ENCODE data around the gene SRGAP1. TPM values are rescaled to one million over a fixed set of nuclear protein-coding genes. Genes with fewer than 3 reads are reported as not detected.

Gene SRGAP1
- polyA plus RNA-seq, 1 experiment = 24.9 TPM

DNA sequence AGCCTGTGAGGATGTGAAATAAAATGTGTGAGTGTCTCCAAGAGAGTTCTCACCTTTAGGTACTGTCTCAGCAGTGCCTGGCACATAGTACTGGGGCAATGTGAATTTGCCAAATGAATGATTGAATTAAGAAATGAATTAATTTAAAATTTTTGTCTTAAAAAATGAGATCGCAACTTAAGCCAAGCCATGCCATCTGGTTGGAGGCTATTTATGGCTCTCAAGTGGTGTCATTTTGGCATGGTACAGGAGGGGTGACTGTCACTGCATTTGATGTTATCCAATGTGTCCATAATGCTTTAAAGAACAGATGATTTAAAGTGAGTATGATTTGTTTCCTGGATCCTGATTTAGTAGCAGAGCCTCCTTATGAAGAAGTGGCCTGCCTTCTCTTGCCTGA lies 80.3 kb downstream of the SRGAP1 start:
- TF ChIP-seq, protein P1, sequence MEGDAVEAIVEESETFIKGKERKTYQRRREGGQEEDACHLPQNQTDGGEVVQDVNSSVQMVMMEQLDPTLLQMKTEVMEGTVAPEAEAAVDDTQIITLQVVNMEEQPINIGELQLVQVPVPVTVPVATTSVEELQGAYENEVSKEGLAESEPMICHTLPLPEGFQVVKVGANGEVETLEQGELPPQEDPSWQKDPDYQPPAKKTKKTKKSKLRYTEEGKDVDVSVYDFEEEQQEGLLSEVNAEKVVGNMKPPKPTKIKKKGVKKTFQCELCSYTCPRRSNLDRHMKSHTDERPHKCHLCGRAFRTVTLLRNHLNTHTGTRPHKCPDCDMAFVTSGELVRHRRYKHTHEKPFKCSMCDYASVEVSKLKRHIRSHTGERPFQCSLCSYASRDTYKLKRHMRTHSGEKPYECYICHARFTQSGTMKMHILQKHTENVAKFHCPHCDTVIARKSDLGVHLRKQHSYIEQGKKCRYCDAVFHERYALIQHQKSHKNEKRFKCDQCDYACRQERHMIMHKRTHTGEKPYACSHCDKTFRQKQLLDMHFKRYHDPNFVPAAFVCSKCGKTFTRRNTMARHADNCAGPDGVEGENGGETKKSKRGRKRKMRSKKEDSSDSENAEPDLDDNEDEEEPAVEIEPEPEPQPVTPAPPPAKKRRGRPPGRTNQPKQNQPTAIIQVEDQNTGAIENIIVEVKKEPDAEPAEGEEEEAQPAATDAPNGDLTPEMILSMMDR (IDR thresholded peaks at IDR 0.05; ENCODE audit: low read depth, low read length) = no peak
- ChIA-PET POLR2A (no interaction called here), CTCF (no interaction called here)
- Histone ChIP-seq H3K4me3 (ENCODE audit: low read depth, low read length) (no peak overlapping the region), H3K27ac (ENCODE audit: low read depth, low read length) (no peak overlapping the region), H3K27me3 (ENCODE audit: control insufficient read depth, insufficient read depth, low read length) (no peaks in the 10 kb centered on the region), H3K9me3 (ENCODE audit: control insufficient read depth, insufficient read depth, low read length) (no peaks in the 10 kb centered on the region)
- DNase-seq (ENCODE audit: low read depth, low spot score) = no peak

- no peaks in the 10 kb centered on the region for H3K27me3 ChIP-seq (ENCODE audit: control insufficient read depth, insufficient read depth, low read length)
- ChIA-PET CTCF (no interaction called here), POLR2A (no interaction called here)
- no peaks in the 10 kb centered on the region for H3K9me3 ChIP-seq (ENCODE audit: control insufficient read depth, insufficient read depth, low read length)
- no peak overlapping the region for H3K4me3 ChIP-seq (ENCODE audit: low read depth, low read length)
- no peak overlapping the region for H3K27ac ChIP-seq (ENCODE audit: low read depth, low read length)
- no peak for DNase-seq (ENCODE audit: low read depth, low spot score)
- TF ChIP-seq, protein P1 (IDR thresholded peaks at IDR 0.05; ENCODE audit: low read depth, low read length) = no peak
Measured at GRCh38 chr12:63927511-63927910, 83.0 kb downstream of the SRGAP1 start.

- H3K4me3 ChIP-seq (ENCODE audit: low read depth, low read length) = no peak overlapping the region
- ChIA-PET CTCF (interaction anchor here (0.6 kb wide), 1 partner anchor 74 kb away, joined by 3 read pairs; no protein-coding TSS in a partner anchor), POLR2A (no interaction called here)
- H3K27me3 ChIP-seq (ENCODE audit: control insufficient read depth, insufficient read depth, low read length) = no peaks in the 10 kb centered on the region
- no peaks in the 10 kb centered on the region for H3K9me3 ChIP-seq (ENCODE audit: control insufficient read depth, insufficient read depth, low read length)
- H3K27ac ChIP-seq (ENCODE audit: low read depth, low read length) = no peak overlapping the region
- DNase-seq (ENCODE audit: low read depth, low spot score) = no peak
- TF ChIP-seq, protein P1 (IDR thresholded peaks at IDR 0.05; ENCODE audit: low read depth, low read length) = no peak
Measured at GRCh38 chr12:63928305-63928704, 83.8 kb downstream of the SRGAP1 start.

DNA sequence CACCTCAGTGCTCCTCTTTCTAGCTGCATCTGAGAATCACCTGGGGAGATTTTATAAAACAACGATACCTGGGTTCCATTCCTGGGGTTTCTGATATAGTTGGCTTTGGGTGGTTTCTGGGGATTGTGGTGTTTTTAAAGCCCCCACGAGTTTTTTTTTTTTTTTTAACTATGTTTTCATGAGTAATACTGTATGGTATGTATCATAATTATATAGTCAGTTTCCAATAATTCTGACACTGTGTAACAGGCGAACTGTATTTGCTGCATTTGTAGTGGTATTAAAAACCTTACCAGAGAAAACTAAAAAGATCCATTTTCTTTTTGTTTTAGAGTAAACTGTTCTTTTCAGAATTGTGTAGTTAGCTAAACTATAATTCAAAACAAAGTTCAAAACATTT lies 84.9 kb downstream of the SRGAP1 start:
- H3K27me3 ChIP-seq (ENCODE audit: control insufficient read depth, insufficient read depth, low read length) = no peaks in the 10 kb centered on the region
- ChIA-PET CTCF (interaction anchor here (0.7 kb wide), 1 partner anchor 48 kb away, joined by 4 read pairs; no protein-coding TSS in a partner anchor), POLR2A (no interaction called here)
- H3K27ac ChIP-seq (ENCODE audit: low read depth, low read length) = no peak overlapping the region
- TF ChIP-seq, protein P1 (IDR thresholded peaks at IDR 0.05; ENCODE audit: low read depth, low read length) = no peak
- DNase-seq (ENCODE audit: low read depth, low spot score) = no peak
- no peaks in the 10 kb centered on the region for H3K9me3 ChIP-seq (ENCODE audit: control insufficient read depth, insufficient read depth, low read length)
- H3K4me3 ChIP-seq (ENCODE audit: low read depth, low read length) = no peak overlapping the region

DNA sequence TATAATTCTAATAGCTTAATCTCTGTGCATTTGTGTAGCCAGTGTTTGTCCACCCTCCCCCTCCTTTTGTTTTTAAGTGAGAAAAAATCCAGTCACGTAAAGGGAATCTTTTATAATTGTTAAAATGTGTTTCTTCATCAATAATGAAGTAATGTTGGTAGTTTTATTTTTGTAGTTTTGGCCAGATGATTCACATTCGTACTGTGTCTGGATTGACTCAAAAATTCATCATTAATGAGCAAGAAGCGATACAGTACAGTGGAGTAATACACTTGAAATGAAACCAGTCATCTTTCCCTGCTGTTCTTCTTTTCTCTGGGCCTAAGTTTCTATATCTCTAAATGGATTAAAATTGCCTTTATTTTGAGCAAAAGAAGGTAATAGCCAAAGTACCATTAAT lies 86.5 kb downstream of the SRGAP1 start:
- no peak for DNase-seq (ENCODE audit: low read depth, low spot score)
- no peak overlapping the region for H3K27ac ChIP-seq (ENCODE audit: low read depth, low read length)
- no peaks in the 10 kb centered on the region for H3K9me3 ChIP-seq (ENCODE audit: control insufficient read depth, insufficient read depth, low read length)
- ChIA-PET POLR2A (no interaction called here), CTCF (interaction anchor here (1.2 kb wide), 1 partner anchor 87 kb away, joined by 3 read pairs; the partner anchor contains the start of gene SRGAP1)
- no peak overlapping the region for H3K4me3 ChIP-seq (ENCODE audit: low read depth, low read length)
- TF ChIP-seq, protein P1 (IDR thresholded peaks at IDR 0.05; ENCODE audit: low read depth, low read length) = no peak
- H3K27me3 ChIP-seq (ENCODE audit: control insufficient read depth, insufficient read depth, low read length) = no peaks in the 10 kb centered on the region

All from AG04450 (cell line).